NK-92 (cell line): Measurements from ENCODE around the gene PHB1.

Source experiments
- DNase-seq: peaks from one replicate; lab custom pipeline; 2025; ENCODE audit not compliant: unreplicated experiment; lab: John Stamatoyannopoulos, UW

The PHB1 gene

GRCh38 chr17:49357516-49357915 lies 57.2 kb downstream of the PHB1 start:
- DNase-seq: no peak

GRCh38 chr17:49356320-49356719 lies 58.4 kb downstream of the PHB1 start:
- DNase-seq: no peak
